Hepatocyte (in vitro differentiated cells): Measurements from ENCODE around the gene CLEC3A.

Experiments
- CTCF ChIP-seq: fragments of 200-600 bp; sonication (generic); IDR thresholded peaks from 2 replicates; pipeline ENCODE4 v1.5.1; 2016; ENCODE audit warnings: antibody characterized with exemption, mild to moderate bottlenecking; ENCODE audit not compliant: poor library complexity
- EZH2 ChIP-seq: fragments of 200-600 bp; sonication (generic); IDR thresholded peaks from 2 replicates; pipeline ENCODE4 v1.6.1; 2016; ENCODE audit warnings: antibody characterized with exemption, mild to moderate bottlenecking, borderline replicate concordance

GRCh38 chr16:77974883-77975282 is 47.5 kb upstream of the CLEC3A start:
- TF ChIP-seq CTCF (no peak), EZH2 (no peak)
